Stimulated activated CD8-positive, alpha-beta memory T cell treated with anti-CD3 and anti-CD28 coated beads, Interleukin-12 subunit alpha, Interleukin-12 subunit beta, amount 100 ng/mL, for 1 hour (primary cell): ENCODE results near the gene IDE.
"Not testable (repeated sequence)": the region's sequence is repeated elsewhere in the genome, so short reads cannot be mapped to it uniquely, and the experiment has no call there.

Experiments
- DNase-seq: peaks from one replicate; pipeline ENCODE4 v3.0.0-alpha.2; 2020; ENCODE audit warnings: low read depth

IDE gene

GRCh38 chr10:92419740-92420545 is 153.9 kb downstream of the IDE start:
- DNase-seq: no peak

- DNase-seq: no peak
Measured at GRCh38 chr10:92418891-92419290, 155.0 kb downstream of the IDE start.

GRCh38 chr10:92418221-92418620 is 155.7 kb downstream of the IDE start:
- no peak for DNase-seq

GRCh38 chr10:92413519-92413918 is 160.4 kb downstream of the IDE start:
- DNase-seq: no peak

- DNase-seq: no peak
Measured at GRCh38 chr10:92413011-92413410, 160.9 kb downstream of the IDE start.

GRCh38 chr10:92411406-92411805 is 162.5 kb downstream of the IDE start:
- no peak for DNase-seq

- DNase-seq: no peak
Measured at GRCh38 chr10:92410501-92410900, 163.4 kb downstream of the IDE start.

GRCh38 chr10:92408017-92408361 is 165.9 kb downstream of the IDE start:
- DNase-seq: no peak

- DNase-seq: no peak
Measured at GRCh38 chr10:92407305-92408016, 166.4 kb downstream of the IDE start.

- DNase-seq: no peak
Measured at GRCh38 chr10:92405419-92405924, 168.4 kb downstream of the IDE start.

- DNase-seq: no peak
Measured at GRCh38 chr10:92404612-92405418, 169.1 kb downstream of the IDE start.

GRCh38 chr10:92402234-92402633 is 171.7 kb downstream of the IDE start:
- DNase-seq: not testable (repeated sequence)
